AML-193 (cell line): ENCODE results near the gene APOBEC3C.
"Not testable (repeated sequence)": the region's sequence is repeated elsewhere in the genome, so short reads cannot be mapped to it uniquely, and the experiment has no call there.

Experiments
- DNase-seq, 2 experiments: peaks; one replicate each; lab custom pipeline; 2025; lab: John Stamatoyannopoulos, UW

APOBEC3C gene

GRCh38 chr22:39063904-39064303, 49.8 kb downstream of the APOBEC3C start:
- DNase-seq: not testable (repeated sequence)

- DNase-seq: not testable (repeated sequence)
Measured at GRCh38 chr22:39066442-39067276, 52.6 kb downstream of the APOBEC3C start.

- DNase-seq: no peak
Measured at GRCh38 chr22:39068033-39068785, 54.2 kb downstream of the APOBEC3C start.
